IPS DF 6.9 (cell line): ENCODE data around the gene MED19.

Source experiments
- DNase-seq: peaks from one replicate; pipeline ENCODE4 v3.0.0-alpha.2; 2013; ENCODE audit warnings: low read depth, low spot score
- H3K27ac ChIP-seq: one replicate; pipeline ENCODE4 v1.5.1; 2013; ENCODE audit warnings: low read length, control low read depth
- H3K27me3 ChIP-seq: 2 replicates; pipeline ENCODE4 v1.6.1; 2013; ENCODE audit warnings: mild to moderate bottlenecking, low read length; ENCODE audit not compliant: control insufficient read depth, insufficient read depth
- H3K36me3 ChIP-seq: 2 replicates; pipeline ENCODE4 v1.6.1; 2013; ENCODE audit warnings: low read length; ENCODE audit not compliant: control insufficient read depth, insufficient read depth
- H3K4me1 ChIP-seq: 2 replicates; pipeline ENCODE4 v1.6.1; 2013; ENCODE audit warnings: low read length; ENCODE audit not compliant: control insufficient read depth, insufficient read depth
- H3K4me3 ChIP-seq: 2 replicates; pipeline ENCODE4 v1.5.1; 2013; ENCODE audit warnings: mild to moderate bottlenecking, low read length
- H3K9me3 ChIP-seq: 2 replicates; pipeline ENCODE4 v1.6.1; 2013; ENCODE audit warnings: low read length, inconsistent platforms; ENCODE audit not compliant: control insufficient read depth, insufficient read depth
- WGBS: extraction: QIAGEN DNeasy Blood & Tissue Kit; methylation state at CpG from one replicate; pipeline ENCODE4 v1.1.7; 2013; ENCODE audit warnings: mixed read lengths, missing lambda C conversion rate; ENCODE audit not compliant: insufficient read length, insufficient coverage; 5-methylcytosine and 5-hydroxymethylcytosine counted together

MED19 gene, protein sequence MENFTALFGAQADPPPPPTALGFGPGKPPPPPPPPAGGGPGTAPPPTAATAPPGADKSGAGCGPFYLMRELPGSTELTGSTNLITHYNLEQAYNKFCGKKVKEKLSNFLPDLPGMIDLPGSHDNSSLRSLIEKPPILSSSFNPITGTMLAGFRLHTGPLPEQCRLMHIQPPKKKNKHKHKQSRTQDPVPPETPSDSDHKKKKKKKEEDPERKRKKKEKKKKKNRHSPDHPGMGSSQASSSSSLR

DNA sequence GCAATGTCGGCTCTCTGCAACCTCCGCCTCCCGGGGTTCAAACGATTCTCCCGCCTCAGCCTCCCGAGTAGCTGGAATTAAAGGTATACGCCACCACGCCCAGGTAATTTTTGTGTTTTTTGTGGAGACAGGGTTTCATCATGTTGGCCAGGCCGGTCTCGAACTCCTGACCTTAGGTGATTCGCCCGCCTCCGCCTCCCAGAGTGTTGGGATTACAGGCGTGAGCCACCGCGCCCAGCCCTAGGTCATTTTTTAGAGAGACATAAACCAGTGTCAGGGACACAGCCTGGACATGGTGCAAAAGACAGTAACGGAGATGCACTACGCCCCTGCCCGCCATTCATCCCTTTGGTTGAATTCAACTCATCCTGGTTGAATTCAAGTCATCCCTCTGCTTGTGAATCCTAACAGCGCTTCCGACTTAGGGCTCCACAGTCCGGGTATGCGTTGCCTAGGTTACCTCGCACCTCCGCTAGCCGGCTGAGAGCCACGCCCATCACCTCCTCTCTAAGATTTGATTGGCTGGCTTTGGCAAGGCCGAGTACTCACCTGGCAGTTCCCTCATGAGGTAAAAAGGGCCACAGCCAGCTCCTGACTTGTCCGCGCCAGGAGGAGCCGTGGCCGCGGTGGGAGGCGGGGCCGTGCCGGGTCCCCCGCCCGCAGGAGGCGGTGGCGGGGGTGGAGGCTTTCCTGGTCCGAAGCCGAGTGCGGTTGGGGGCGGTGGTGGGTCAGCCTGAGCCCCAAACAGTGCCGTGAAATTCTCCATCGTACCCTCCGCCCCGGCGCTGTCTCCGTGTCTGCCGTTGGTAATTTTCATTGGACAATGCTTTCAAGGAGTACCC, at the start of gene MED19:
Gene MED19, minus strand, starts transcription at position 802 of the 842 bp plus-strand sequence. Its CDS starts 36 bp downstream, at position 766.
- no CpG with 5 or more reads among the region's 51 CpGs for WGBS
- Histone ChIP-seq H3K4me3 (peak within 1 kb of the TSS; percentile 85), H3K27me3 (no peaks in the 10 kb centered on the region), H3K4me1 (no peaks in the 10 kb centered on the region), H3K27ac (no peak within 1 kb of the TSS), H3K9me3 (no peaks in the 10 kb centered on the region), H3K36me3 (no peaks in the 10 kb centered on the region)
- peak; percentile 89 for DNase-seq

DNA sequence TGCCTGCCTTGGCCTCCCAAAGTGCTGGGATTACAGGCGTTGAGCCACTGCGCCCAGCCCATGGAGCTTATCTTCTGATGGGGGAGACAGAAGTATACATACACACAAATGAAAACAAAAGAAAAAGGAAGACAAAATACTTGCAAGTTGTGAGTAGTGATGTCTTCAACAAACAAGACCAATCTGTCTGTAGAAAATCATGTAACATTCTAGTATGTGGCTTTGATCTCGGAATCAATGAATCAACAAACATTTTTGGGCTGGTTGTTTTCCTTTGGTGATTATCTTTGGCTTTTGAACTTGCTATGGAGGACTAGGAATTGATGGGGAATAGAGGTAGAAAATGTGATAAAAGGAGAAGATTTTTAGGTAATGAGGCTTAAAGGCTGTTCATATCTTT, 46.2 kb upstream of the MED19 start:
- Histone ChIP-seq H3K4me3 (no peak overlapping the region), H3K4me1 (no peaks in the 10 kb centered on the region), H3K27me3 (no peaks in the 10 kb centered on the region), H3K9me3 (no peaks in the 10 kb centered on the region), H3K27ac (no peak overlapping the region), H3K36me3 (no peaks in the 10 kb centered on the region)
- DNase-seq, result no peak
- no CpG with 5 or more reads among the region's 3 CpGs for WGBS

DNA sequence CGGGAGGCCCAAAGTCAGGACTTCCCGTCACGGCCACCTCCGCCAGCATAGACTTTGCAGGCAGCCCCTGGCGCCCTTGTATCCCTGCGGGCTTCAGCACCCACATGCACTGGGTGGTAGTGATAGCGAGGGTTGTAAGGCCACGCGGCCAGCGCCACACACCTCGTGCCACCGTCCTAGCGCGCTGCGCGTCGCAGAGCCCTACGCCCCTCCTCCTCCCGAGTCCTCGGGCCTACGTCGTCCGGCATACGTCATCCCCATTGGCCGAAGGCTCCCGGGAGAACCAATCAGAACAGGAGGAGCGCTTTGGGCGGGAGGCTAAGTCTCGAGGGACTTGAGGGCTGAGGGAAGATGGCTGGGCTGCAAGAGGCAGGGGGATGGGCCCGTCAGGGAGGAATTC, 40.9 kb upstream of the MED19 start:
- no peak overlapping the region for H3K27ac ChIP-seq
- no peaks in the 10 kb centered on the region for H3K9me3 ChIP-seq
- DNase-seq, result no peak
- WGBS, result no CpG with 5 or more reads among the region's 30 CpGs
- H3K27me3 ChIP-seq, result no peaks in the 10 kb centered on the region
- H3K4me1 ChIP-seq, result no peaks in the 10 kb centered on the region
- H3K4me3 ChIP-seq, result no peak overlapping the region
- no peaks in the 10 kb centered on the region for H3K36me3 ChIP-seq

DNA sequence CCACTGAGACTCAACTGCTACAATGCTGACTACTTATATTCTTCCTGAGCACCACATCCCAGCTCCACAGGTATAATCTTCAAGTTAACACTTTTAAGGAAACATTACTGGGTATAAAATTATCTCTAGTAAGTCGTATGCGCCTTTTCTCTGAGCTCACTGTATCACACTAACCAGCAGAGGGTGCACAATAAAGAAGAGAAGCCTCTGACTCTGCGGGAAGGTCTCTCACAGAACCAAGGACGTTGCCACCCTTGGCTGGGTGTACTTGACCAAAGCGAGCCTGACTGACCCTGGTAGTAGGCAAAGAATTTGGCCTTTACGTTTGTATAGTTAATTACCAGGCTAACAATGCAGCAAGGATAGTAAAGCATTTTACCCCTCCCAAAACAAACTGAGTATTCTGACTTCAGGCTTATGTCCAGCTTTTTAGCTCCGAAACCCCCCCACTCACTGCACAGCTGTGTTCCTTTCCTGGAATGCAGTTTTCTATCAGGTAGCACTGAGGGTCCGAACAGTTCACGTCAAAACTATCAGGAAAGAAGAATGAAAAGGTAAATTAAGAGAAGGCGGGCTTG, 39.8 kb upstream of the MED19 start, which contains the start of gene BTBD18:
Gene BTBD18, minus strand, starts transcription at position 144 of the 578 bp plus-strand sequence. CDS start 631 bp downstream, outside the sequence.
- H3K4me1 ChIP-seq, result no peaks in the 10 kb centered on the region
- no CpG with 5 or more reads among the region's 10 CpGs for WGBS
- no peak within 1 kb of the TSS for H3K4me3 ChIP-seq
- H3K27me3 ChIP-seq, result no peaks in the 10 kb centered on the region
- H3K9me3 ChIP-seq, result no peaks in the 10 kb centered on the region
- H3K27ac ChIP-seq, result no peak within 1 kb of the TSS
- H3K36me3 ChIP-seq, result no peaks in the 10 kb centered on the region
- no peak for DNase-seq

DNA sequence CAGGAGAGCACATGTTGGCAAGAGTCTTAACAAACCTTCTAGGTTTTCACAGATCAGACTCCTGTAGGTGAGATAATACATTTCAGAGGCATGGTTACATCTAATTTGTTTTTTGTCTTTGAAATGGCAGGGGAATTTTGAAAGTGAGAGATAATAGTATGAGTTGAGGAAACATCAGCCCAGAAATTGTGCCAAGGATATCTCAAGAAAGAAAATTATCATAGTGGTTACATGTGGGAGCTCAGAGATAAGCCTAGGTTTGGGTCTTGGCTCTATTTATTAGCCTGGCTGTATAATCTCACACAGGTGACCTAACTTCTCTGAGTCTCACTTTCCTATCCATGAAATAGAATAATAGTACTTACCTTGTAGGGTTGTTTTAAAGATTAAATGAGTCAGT, 39.2 kb upstream of the MED19 start:
- Histone ChIP-seq H3K27ac (no peak overlapping the region), H3K36me3 (no peaks in the 10 kb centered on the region), H3K27me3 (no peaks in the 10 kb centered on the region), H3K9me3 (no peaks in the 10 kb centered on the region), H3K4me3 (no peak overlapping the region), H3K4me1 (no peaks in the 10 kb centered on the region)
- DNase-seq, result no peak

DNA sequence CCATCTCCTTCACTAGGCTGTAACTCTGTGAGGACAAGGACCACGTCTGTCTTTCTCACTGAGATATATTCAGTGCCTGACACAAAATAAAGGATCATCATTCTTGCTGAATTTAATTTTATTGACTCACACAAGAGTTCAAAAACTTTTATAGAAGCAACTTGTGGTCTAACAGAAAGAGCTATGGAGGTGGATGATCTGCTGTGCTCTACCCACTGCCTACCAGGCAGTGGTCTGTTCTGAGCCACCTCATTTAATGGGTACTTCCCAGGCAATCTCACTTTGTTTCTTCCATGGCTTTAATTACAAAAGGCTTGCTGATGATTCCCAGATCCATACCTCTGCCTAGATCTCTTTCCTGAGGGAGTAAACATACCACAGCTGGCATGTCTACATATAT, 34.9 kb upstream of the MED19 start:
- Histone ChIP-seq H3K27me3 (no peaks in the 10 kb centered on the region), H3K4me1 (peaks cover 2% of the 10 kb centered on the region; the same call in 1 of the 2 replicates), H3K27ac (no peak overlapping the region), H3K36me3 (peaks cover 10% of the 10 kb centered on the region; the same call in 1 of the 2 replicates), H3K4me3 (no peak overlapping the region), H3K9me3 (no peaks in the 10 kb centered on the region)
- DNase-seq, result no peak
- WGBS, result no CpG with 5 or more reads among the region's 1 CpG

DNA sequence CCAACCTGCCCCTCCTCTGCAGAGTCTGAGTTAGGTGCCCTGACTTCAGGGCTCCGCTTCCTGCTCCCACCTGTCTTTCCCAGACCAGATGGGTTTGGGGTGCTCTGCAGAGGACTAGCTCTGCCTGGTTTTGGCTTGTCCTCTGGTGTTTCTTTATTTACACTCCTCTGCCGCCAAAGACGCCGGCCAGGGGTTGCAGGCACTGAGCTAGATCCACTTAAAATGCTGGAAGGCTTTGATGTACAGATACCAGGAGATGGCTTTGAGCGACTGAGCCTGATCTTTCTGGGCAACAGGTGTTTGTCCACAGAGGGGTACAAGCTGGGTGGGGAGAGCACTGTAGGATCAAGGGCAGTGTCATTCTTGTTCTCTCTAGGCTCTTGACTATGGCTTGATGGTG, 33.2 kb upstream of the MED19 start:
- Histone ChIP-seq H3K36me3 (peaks cover 10% of the 10 kb centered on the region; the same call in 1 of the 2 replicates), H3K4me1 (peaks cover 2% of the 10 kb centered on the region; the same call in 1 of the 2 replicates)

DNA sequence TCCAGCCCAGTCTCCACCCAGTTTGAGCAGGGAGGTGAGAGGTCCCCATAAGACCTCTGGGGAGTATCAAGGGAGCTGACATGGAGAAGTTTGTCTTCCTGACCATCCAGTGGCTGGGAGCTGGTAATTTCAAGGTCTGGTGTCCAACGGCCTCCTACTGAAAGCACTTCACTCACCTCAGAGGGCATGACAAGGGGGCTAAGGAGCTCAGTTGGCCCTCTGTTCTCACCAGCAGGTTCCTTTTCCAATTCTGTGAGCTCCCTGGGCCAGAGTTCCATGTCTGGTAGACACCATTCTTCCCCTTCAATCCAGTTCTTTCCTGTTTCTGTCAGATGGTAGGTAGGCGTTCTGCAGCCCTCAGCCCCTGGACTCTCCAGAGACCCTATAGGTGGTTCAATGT, 32.3 kb upstream of the MED19 start:
- H3K27me3 ChIP-seq, result no peaks in the 10 kb centered on the region
- DNase-seq, result no peak
- WGBS, result no CpG with 5 or more reads among the region's 2 CpGs
- peaks cover 2% of the 10 kb centered on the region; the same call in 1 of the 2 replicates for H3K4me1 ChIP-seq
- no peak overlapping the region for H3K27ac ChIP-seq
- no peak overlapping the region for H3K4me3 ChIP-seq
- no peaks in the 10 kb centered on the region for H3K9me3 ChIP-seq
- H3K36me3 ChIP-seq, result peaks cover 10% of the 10 kb centered on the region; the same call in 1 of the 2 replicates

More for the DNA sequence above, 33.2 kb upstream of the MED19 start:
- no peaks in the 10 kb centered on the region for H3K27me3 ChIP-seq
- no peaks in the 10 kb centered on the region for H3K9me3 ChIP-seq
- no CpG with 5 or more reads among the region's 5 CpGs for WGBS
- no peak overlapping the region for H3K4me3 ChIP-seq
- H3K27ac ChIP-seq, result no peak overlapping the region
- no peak for DNase-seq

DNA sequence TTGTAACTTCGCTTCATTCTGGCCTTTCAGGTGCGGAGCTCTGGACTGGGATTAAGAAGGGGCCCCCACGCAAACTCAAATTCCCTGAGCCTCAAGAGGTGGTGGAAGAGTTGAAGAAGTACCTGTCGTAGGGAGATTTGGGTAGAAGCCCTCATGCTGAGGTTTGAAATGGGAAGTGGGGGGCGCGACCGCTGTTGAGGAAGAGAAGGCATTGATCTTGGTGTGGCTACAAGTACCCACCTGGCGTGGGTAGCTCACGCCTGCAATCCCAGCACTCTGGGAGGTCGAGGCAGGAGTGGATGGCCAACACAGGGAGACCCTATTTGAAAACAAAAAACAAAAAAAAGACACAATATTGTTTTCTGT, 30.1 kb upstream of the MED19 start:
- no CpG with 5 or more reads among the region's 10 CpGs for WGBS
- Histone ChIP-seq H3K4me1 (peaks cover 2% of the 10 kb centered on the region; the same call in 1 of the 2 replicates), H3K9me3 (no peaks in the 10 kb centered on the region), H3K36me3 (peaks cover 10% of the 10 kb centered on the region; the same call in 1 of the 2 replicates), H3K27me3 (no peaks in the 10 kb centered on the region), H3K27ac (no peak overlapping the region), H3K4me3 (peak overlapping the region; percentile 73)
- DNase-seq, result no peak
